T-cell (primary cell): ENCODE measurements around the gene PLA2G7. TPM values are rescaled to one million over a fixed set of nuclear protein-coding genes. Genes with fewer than 3 reads are reported as not detected.
"Not testable (repeated sequence)": the region's sequence is repeated elsewhere in the genome, so short reads cannot be mapped to it uniquely, and the experiment has no call there.

Source experiments
- ATAC-seq, 4 experiments: fragments of 200-7000 bp in 3 of 4; fragments of 150-1000 bp in 1 of 4; cut with Tn5 transposase; replicated peaks in 1 of 4; 1 replicate in 3 of 4; 2 replicates in 1 of 4; pipeline ENCODE4 v1.10.0; 2021; ENCODE audit warnings: moderate library complexity in 3 of 4, mild to moderate bottlenecking in 2 of 4, moderate number of reproducible peaks in 1 of 4
- CTCF ChIA-PET, 2 donors: fragments of 300-600 bp; sonication (Branson Sonifier 250); formaldehyde crosslinking; loops; one replicate each; lab custom pipeline; 2022; ENCODE audit warnings: antibody characterized with exemption in 2 of 2; lab: Charles Lee
- POLR2A ChIA-PET, 2 donors: fragments of 300-600 bp; sonication (Branson Sonifier 250); formaldehyde crosslinking; loops; one replicate each; lab custom pipeline; 2022; ENCODE audit warnings: antibody characterized with exemption in 2 of 2; lab: Charles Lee
- DNase-seq, 35 experiments: peaks; one replicate each; pipeline versions ENCODE4 v3.0.0 to v3.0.0-alpha.2; 2013 to 2023
- H3K27ac ChIP-seq: one replicate; pipeline ENCODE4 v1.5.1; 2013; ENCODE audit warnings: low read length
- H3K27me3 ChIP-seq, 2 experiments: replicated peaks in 1 of 2; 1 replicate in 1 of 2; 2 replicates in 1 of 2; pipeline versions ENCODE4 v1.6.1 to v1.7.0; 2013; ENCODE audit warnings: low read length in 1 of 2, mixed read lengths in 1 of 2; ENCODE audit not compliant: control insufficient read depth in 2 of 2, insufficient read depth in 2 of 2; ENCODE audit errors: extremely low read depth in 1 of 2
- H3K36me3 ChIP-seq, 2 donors: 1 replicate in 1 of 2; 2 replicates in 1 of 2; pipeline versions ENCODE4 v1.6.1 to v1.7.0; 2013; ENCODE audit warnings: low read length in 1 of 2; ENCODE audit not compliant: control insufficient read depth in 2 of 2, insufficient read depth in 1 of 2; ENCODE audit errors: extremely low read depth in 1 of 2
- H3K4me1 ChIP-seq, 2 experiments: 1 replicate in 1 of 2; 2 replicates in 1 of 2; pipeline versions ENCODE4 v1.6.1 to v1.7.0; 2013; ENCODE audit warnings: low read length in 2 of 2, mixed read lengths in 1 of 2; ENCODE audit not compliant: insufficient read depth in 2 of 2, control insufficient read depth in 1 of 2; ENCODE audit errors: extremely low read depth in 1 of 2
- H3K4me3 ChIP-seq, 2 donors: 1 replicate in 1 of 2; 2 replicates in 1 of 2; pipeline versions ENCODE4 v1.5.1 to v1.7.0; 2013; ENCODE audit warnings: mild to moderate bottlenecking in 2 of 2, low read length in 1 of 2, moderate library complexity in 1 of 2; ENCODE audit not compliant: control insufficient read depth in 1 of 2; ENCODE audit errors: extremely low read depth in 1 of 2
- H3K9me3 ChIP-seq: 2 replicates; pipeline ENCODE4 v1.7.0; 2013
- H3K27ac Mint-ChIP-seq, 2 donors: one replicate each; pipeline ENCODE4 v1.8.0; 2020 to 2021; ENCODE audit warnings: mild to moderate bottlenecking in 2 of 2, mixed read lengths in 2 of 2
- H3K27me3 Mint-ChIP-seq, 2 donors: one replicate each; pipeline ENCODE4 v1.8.0; 2021 to 2022; ENCODE audit warnings: mixed read lengths in 2 of 2
- H3K36me3 Mint-ChIP-seq: one replicate; pipeline ENCODE4 v1.8.0; 2021; ENCODE audit warnings: mixed read lengths
- H3K4me1 Mint-ChIP-seq, 3 donors: one replicate each; pipeline ENCODE4 v1.8.0; 2020 to 2022; ENCODE audit warnings: mixed read lengths in 3 of 3, mild to moderate bottlenecking in 1 of 3
- H3K4me3 Mint-ChIP-seq, 3 donors: one replicate each; pipeline ENCODE4 v1.8.0; 2020 to 2022; ENCODE audit warnings: mild to moderate bottlenecking in 3 of 3, mixed read lengths in 3 of 3, moderate library complexity in 3 of 3
- H3K9me3 Mint-ChIP-seq, 3 donors: one replicate each; pipeline ENCODE4 v1.8.0; 2020 to 2022; ENCODE audit warnings: mixed read lengths in 3 of 3
- WGBS: methylation state at CpG from one replicate; pipeline ENCODE4 v1.1.5; 2013; ENCODE audit warnings: missing lambda C conversion rate; ENCODE audit not compliant: insufficient coverage; 5-methylcytosine and 5-hydroxymethylcytosine counted together
- total RNA-seq, 35 experiments: library from RNA in 6 of 35; stranded (reverse) in 6 of 35; fragments of 120-200 nt in 1 of 35; gene quantifications; one replicate each; pipeline versions ENCODE4 v1.2.1 to v1.2.4 and lab custom pipeline; 2013 to 2026

PLA2G7 gene
- total RNA-seq, 5 donors from 2014 or later (not counting 1 experiment from before 2014, with no cell fraction given) = 0.30 TPM; not detected in 4

DNA sequence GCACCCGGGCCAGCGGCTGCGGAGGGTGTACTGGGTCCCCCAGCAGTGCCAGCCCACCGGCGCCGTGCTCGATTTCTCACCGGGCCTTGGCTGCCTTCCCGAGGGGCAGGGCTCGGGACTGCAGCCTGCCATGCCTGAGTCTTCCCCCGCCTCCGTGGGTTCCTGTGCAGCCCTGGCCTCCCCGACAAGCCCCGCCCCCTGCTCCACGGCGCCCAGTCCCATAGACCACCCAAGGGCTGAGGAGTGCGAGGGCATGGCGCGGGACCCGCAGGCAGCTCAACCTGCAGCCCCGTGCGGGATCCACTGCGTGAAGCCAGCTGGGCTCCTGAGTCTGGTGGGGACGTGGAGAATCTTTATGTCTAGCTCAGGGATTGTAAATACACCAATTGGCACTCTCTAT lies 39.6 kb upstream of the PLA2G7 start:
- H3K36me3 ChIP-seq, H3K27me3 ChIP-seq, H3K9me3 ChIP-seq, H3K36me3 Mint-ChIP-seq, H3K4me1 Mint-ChIP-seq, ATAC-seq, H3K4me1 ChIP-seq, H3K4me3 ChIP-seq, H3K27ac ChIP-seq, POLR2A ChIA-PET, H3K27ac Mint-ChIP-seq, H3K4me3 Mint-ChIP-seq, H3K9me3 Mint-ChIP-seq: not testable (repeated sequence)
- H3K27me3 Mint-ChIP-seq = peaks cover 2 to 18% of the 10 kb centered on the region in 2 donors
- CTCF ChIA-PET = interaction anchor here in 1 of 2 donors (0.7 kb wide), 1 partner anchor 115 kb away, joined by 3 read pairs; no protein-coding TSS in a partner anchor
- 98% methylated on average over 19 of the region's 24 CpGs for WGBS
- DNase-seq = peak in 1 of 35 experiments; percentile 7

- Histone ChIP-seq H3K27ac (no peak overlapping the region), H3K4me3 (no peak overlapping the region), H3K36me3 (no peaks in the 10 kb centered on the region), H3K4me1 (no peaks in the 10 kb centered on the region), H3K27me3 (no peaks in the 10 kb centered on the region), H3K9me3 (no peaks in the 10 kb centered on the region)
- ChIA-PET POLR2A (no interaction called here), CTCF (no interaction called here)
- no CpG with 5 or more reads among the region's 1 CpG for WGBS
- DNase-seq (no peak), ATAC-seq (no peak)
- H3K27ac Mint-ChIP-seq = no peak overlapping the region
- no peaks in the 10 kb centered on the region for H3K36me3 Mint-ChIP-seq
- no peaks in the 10 kb centered on the region for H3K4me1 Mint-ChIP-seq
- no peak overlapping the region for H3K4me3 Mint-ChIP-seq
- H3K9me3 Mint-ChIP-seq = no peaks in the 10 kb centered on the region
- peaks cover 6 to 18% of the 10 kb centered on the region in 2 donors for H3K27me3 Mint-ChIP-seq
Measured at GRCh38 chr6:46773201-46773855, 38.2 kb upstream of the PLA2G7 start.

- H3K27me3 Mint-ChIP-seq = peaks cover 6 to 20% of the 10 kb centered on the region in 2 donors
- peaks cover 0 to 2% (median 0%) of the 10 kb centered on the region in 3 donors for H3K9me3 Mint-ChIP-seq
- 33% methylated on average over 1 of the region's 2 CpGs for WGBS
- POLR2A ChIA-PET = no interaction called here
- no peaks in the 10 kb centered on the region for H3K9me3 ChIP-seq
- CTCF ChIA-PET = no interaction called here
- H3K4me3 ChIP-seq = no peak overlapping the region
- no peaks in the 10 kb centered on the region for H3K4me1 Mint-ChIP-seq
- H3K36me3 Mint-ChIP-seq = no peaks in the 10 kb centered on the region
- no peaks in the 10 kb centered on the region for H3K36me3 ChIP-seq
- ATAC-seq = no peak
- DNase-seq = peak in 2 of 35 experiments; percentile 3 to 17
- no peak overlapping the region for H3K27ac ChIP-seq
- no peak overlapping the region for H3K27ac Mint-ChIP-seq
- no peaks in the 10 kb centered on the region for H3K27me3 ChIP-seq
- no peak overlapping the region for H3K4me3 Mint-ChIP-seq
- no peaks in the 10 kb centered on the region for H3K4me1 ChIP-seq
Measured at GRCh38 chr6:46772762-46773161, 37.6 kb upstream of the PLA2G7 start.

- H3K27ac ChIP-seq = no peak overlapping the region
- Mint-ChIP-seq H3K27ac (no peak overlapping the region), H3K4me1 (no peaks in the 10 kb centered on the region), H3K9me3 (peaks cover 0 to 8% (median 0%) of the 10 kb centered on the region in 3 donors), H3K36me3 (no peaks in the 10 kb centered on the region), H3K4me3 (no peak overlapping the region), H3K27me3 (peaks cover 6 to 19% of the 10 kb centered on the region in 2 donors)
- WGBS = no CpG with 5 or more reads among the region's 1 CpG
- H3K27me3 ChIP-seq = no peaks in the 10 kb centered on the region
- no peaks in the 10 kb centered on the region for H3K4me1 ChIP-seq
- DNase-seq (no peak), ATAC-seq (no peak)
- H3K4me3 ChIP-seq = no peak overlapping the region
- CTCF ChIA-PET = no interaction called here
- H3K9me3 ChIP-seq = peaks cover 2% of the 10 kb centered on the region
- H3K36me3 ChIP-seq = no peaks in the 10 kb centered on the region
- POLR2A ChIA-PET = no interaction called here
Measured at GRCh38 chr6:46772016-46772415, 36.8 kb upstream of the PLA2G7 start.

DNA sequence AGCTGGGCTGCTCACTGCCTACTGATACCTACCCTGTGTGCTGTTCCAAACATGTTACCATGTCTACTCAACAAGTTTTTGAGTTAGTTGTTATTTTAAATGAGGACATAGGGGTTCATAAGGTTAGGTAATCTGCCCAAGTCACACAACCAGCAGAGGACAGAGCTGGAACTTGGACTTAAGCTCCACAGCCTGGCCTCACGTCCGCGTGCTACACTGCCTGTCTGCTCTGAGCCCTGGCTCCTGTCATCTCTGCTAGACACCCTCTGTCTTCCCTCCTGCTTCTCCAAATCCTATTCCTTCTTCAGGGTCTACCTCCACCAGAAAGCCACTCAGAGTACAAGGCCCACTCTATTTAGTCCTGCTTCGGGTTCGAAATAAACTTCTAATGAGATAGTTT lies 29.8 kb upstream of the PLA2G7 start:
- Mint-ChIP-seq H3K36me3 (no peaks in the 10 kb centered on the region), H3K27ac (no peak overlapping the region), H3K27me3 (peaks cover 12 to 15% of the 10 kb centered on the region in 2 donors), H3K4me1 (no peaks in the 10 kb centered on the region), H3K4me3 (no peak overlapping the region), H3K9me3 (peaks cover 0 to 8% (median 2%) of the 10 kb centered on the region in 3 donors)
- Histone ChIP-seq H3K4me3 (no peak overlapping the region), H3K9me3 (peaks cover 2% of the 10 kb centered on the region), H3K27ac (no peak overlapping the region), H3K4me1 (no peaks in the 10 kb centered on the region), H3K27me3 (peaks cover 0 to 4% of the 10 kb centered on the region in 2 experiments), H3K36me3 (no peaks in the 10 kb centered on the region)
- ChIA-PET CTCF (no interaction called here), POLR2A (no interaction called here)
- ATAC-seq (no peak), DNase-seq (no peak)
- WGBS = 85% methylated on average over 4 of the region's 5 CpGs

GRCh38 chr6:46764280-46764679 lies 29.1 kb upstream of the PLA2G7 start:
- H3K27ac ChIP-seq, DNase-seq, H3K36me3 Mint-ChIP-seq, CTCF ChIA-PET, H3K4me3 ChIP-seq, H3K36me3 ChIP-seq, POLR2A ChIA-PET, H3K27ac Mint-ChIP-seq, H3K4me1 ChIP-seq, H3K9me3 Mint-ChIP-seq, H3K4me3 Mint-ChIP-seq, H3K4me1 Mint-ChIP-seq, H3K27me3 ChIP-seq, H3K9me3 ChIP-seq, ATAC-seq: not testable (repeated sequence)
- no CpG with 5 or more reads among the region's 10 CpGs for WGBS
- H3K27me3 Mint-ChIP-seq = peaks cover 15 to 18% of the 10 kb centered on the region in 2 donors
